ENCODE data around the gene APBA3.

The APBA3 gene

GRCh38 chr19:3737487-3738205 lies 23.8 kb downstream of the APBA3 start:
- no peak overlapping the region for H3K4me3 ChIP-seq
- no peak for DNase-seq
- H3K9me3 ChIP-seq: no peaks in the 10 kb centered on the region
- H3K36me3 ChIP-seq: peaks cover 0 to 31% (median 0%) of the 10 kb centered on the region in 3 donors
- intact Hi-C loops (cut with DNase I; ENCODE audit: low total_unique reads): no loop called here
- H3K27me3 ChIP-seq: peaks cover 0 to 29% of the 10 kb centered on the region in 2 donors
- no peak overlapping the region for H3K27ac ChIP-seq
- no peak for TF ChIP-seq CTCF (IDR thresholded peaks at IDR 0.05)
- no peaks in the 10 kb centered on the region for H3K4me1 ChIP-seq

GRCh38 chr19:3736106-3736724 lies 25.3 kb downstream of the APBA3 start:
- no peak for DNase-seq
- H3K36me3 ChIP-seq: peaks cover 0 to 36% (median 0%) of the 10 kb centered on the region in 3 donors
- H3K4me3 ChIP-seq: no peak overlapping the region
- H3K4me1 ChIP-seq: no peaks in the 10 kb centered on the region
- intact Hi-C loops (cut with DNase I; ENCODE audit: low total_unique reads): no loop called here
- TF ChIP-seq CTCF (IDR thresholded peaks at IDR 0.05): no peak
- H3K9me3 ChIP-seq: no peaks in the 10 kb centered on the region
- H3K27ac ChIP-seq: no peak overlapping the region
- peaks cover 0 to 29% of the 10 kb centered on the region in 2 donors for H3K27me3 ChIP-seq

- peaks cover 0 to 27% (median 0%) of the 10 kb centered on the region in 3 donors for H3K36me3 ChIP-seq
- H3K4me1 ChIP-seq: no peaks in the 10 kb centered on the region
- TF ChIP-seq CTCF (IDR thresholded peaks at IDR 0.05): no peak
- DNase-seq: no peak
- intact Hi-C loops (cut with DNase I; ENCODE audit: low total_unique reads): no loop called here
- no peak overlapping the region for H3K4me3 ChIP-seq
- H3K27me3 ChIP-seq: peaks cover 0 to 25% of the 10 kb centered on the region in 2 donors
- H3K9me3 ChIP-seq: peaks cover 0 to 4% (median 0%) of the 10 kb centered on the region in 3 donors
- H3K27ac ChIP-seq: no peak overlapping the region
Measured at GRCh38 chr19:3734310-3734600, 27.2 kb downstream of the APBA3 start.

GRCh38 chr19:3733549-3734309 lies 27.8 kb downstream of the APBA3 start:
- TF ChIP-seq CTCF (IDR thresholded peaks at IDR 0.05): no peak
- H3K27me3 ChIP-seq: peaks cover 0 to 21% of the 10 kb centered on the region in 2 donors
- no peak for DNase-seq
- peaks cover 0 to 23% (median 0%) of the 10 kb centered on the region in 3 donors for H3K36me3 ChIP-seq
- H3K4me1 ChIP-seq: no peaks in the 10 kb centered on the region
- H3K9me3 ChIP-seq: peaks cover 0 to 4% (median 0%) of the 10 kb centered on the region in 3 donors
- no peak overlapping the region for H3K27ac ChIP-seq
- intact Hi-C loops (cut with DNase I; ENCODE audit: low total_unique reads): no loop called here
- no peak overlapping the region for H3K4me3 ChIP-seq

- Histone ChIP-seq H3K27me3 (peaks cover 0 to 13% of the 10 kb centered on the region in 2 donors), H3K27ac (no peak overlapping the region), H3K4me3 (no peak overlapping the region), H3K4me1 (no peaks in the 10 kb centered on the region), H3K9me3 (peaks cover 0 to 4% (median 0%) of the 10 kb centered on the region in 3 donors), H3K36me3 (peaks cover 0 to 17% (median 0%) of the 10 kb centered on the region in 3 donors)
- no peak for TF ChIP-seq CTCF (IDR thresholded peaks at IDR 0.05)
- no peak for DNase-seq
- intact Hi-C loops (cut with DNase I; ENCODE audit: low total_unique reads): no loop called here
Measured at GRCh38 chr19:3732108-3732507, 29.4 kb downstream of the APBA3 start.

Measured in tibial artery (tissue), 4 donors.